Measurements from ENCODE around the gene ATP6V0A1.

GRCh38 chr17:42525221-42525620 lies 66.5 kb downstream of the ATP6V0A1 start:
- no peak for TF ChIP-seq CTCF (IDR thresholded peaks at IDR 0.05)
- TF ChIP-seq POLR2A (IDR thresholded peaks at IDR 0.05): no peak
- TF ChIP-seq POLR2AphosphoS5 (IDR thresholded peaks at IDR 0.05): no peak
